ENCODE data around the gene ZNF784. TPM values are rescaled to one million over a fixed set of nuclear protein-coding genes. Genes with fewer than 3 reads are reported as not detected.

ZNF784 gene
- polyA plus RNA-seq, 4 donors: 9.2 to 13.5 (median 11.2) TPM

DNA sequence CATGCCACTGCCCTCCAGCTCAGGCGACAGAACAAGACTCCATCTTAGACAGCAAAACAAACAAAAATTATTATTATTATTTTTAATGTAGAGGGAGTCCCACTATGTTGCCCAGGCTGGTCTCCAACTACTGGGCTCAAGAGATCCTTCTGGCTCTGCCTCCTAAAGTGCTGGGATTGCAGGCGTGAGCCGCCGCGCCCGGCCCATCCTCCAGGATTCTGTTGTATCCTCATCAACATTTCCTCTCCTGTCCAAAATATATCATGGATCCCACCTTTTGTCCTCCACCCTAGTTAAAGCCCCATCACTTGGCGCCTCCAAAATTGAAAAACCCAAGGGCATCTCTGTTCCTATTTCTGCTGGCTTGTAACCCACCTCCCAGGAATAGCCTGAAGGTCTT is 1.2 kb downstream of the ZNF784 start:
- no peak for DNase-seq (ENCODE audit: low read depth in 4 of 4, low spot score in 3 of 4)

DNA sequence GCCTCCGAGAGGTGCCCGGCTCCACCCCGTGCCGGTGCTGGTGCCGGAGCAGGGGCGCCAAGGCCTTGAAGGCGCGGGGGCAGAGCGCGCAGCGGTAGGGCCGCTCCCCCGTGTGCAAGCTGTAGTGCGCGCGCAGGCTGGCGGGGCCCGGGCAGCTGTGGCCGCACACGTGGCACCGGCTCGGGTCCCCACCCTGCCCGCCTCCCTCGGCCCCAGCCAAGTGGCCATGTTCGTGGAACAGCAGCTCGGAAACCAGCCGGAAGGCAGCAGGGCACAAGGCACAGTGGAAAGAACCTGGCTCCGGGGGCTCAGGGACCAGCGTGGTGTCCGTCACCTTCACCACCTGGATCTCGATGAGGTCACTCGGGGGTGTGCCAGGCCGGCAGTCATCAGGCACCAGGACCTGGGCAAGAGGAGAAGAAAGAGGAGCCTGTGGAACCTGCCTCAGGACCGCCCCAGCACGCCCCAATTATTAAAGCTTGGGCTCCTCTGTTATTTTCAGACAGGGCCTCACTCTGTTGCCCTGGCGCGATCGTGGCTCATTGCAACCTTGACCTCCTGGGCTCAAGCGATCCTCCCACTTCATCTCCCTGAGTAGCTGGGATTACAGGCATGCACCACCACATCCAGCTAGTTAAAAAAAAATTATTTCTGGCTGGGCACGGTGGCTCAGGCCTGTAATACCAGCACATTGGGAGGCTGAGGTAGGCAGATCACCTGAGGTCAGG is 2.0 kb downstream of the ZNF784 start:
- DNase-seq (ENCODE audit: low read depth in 4 of 4, low spot score in 3 of 4): no peak

DNA sequence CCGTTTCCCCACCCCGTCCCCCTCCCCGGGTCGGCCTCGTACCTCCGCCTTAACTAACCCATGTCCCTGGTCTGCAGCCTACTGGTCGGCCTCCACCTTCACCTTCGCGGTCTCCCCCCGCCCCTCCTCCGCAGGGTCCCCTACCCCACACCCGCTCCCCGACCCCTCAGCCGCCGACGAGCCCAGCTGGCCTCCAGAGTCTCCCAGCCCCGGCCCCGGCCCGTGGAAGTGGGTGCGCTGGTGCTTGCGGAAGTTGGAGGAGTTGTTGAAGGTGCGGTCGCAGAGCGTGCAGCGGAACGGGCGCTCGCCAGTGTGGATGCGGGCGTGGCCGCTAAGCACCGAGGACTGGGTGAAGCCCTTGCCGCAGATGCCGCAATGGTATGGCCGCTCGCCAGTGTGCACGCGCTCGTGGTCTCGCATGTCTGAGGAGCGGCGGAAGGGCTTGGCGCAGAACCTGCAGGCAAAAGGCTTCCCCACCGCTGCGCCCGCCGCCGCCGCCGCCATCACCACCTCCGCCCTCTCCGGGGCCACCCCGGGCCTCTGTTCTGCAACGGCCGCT is 2.6 kb downstream of the ZNF784 start:
- no peak for DNase-seq (ENCODE audit: low read depth in 4 of 4, low spot score in 3 of 4)

DNA sequence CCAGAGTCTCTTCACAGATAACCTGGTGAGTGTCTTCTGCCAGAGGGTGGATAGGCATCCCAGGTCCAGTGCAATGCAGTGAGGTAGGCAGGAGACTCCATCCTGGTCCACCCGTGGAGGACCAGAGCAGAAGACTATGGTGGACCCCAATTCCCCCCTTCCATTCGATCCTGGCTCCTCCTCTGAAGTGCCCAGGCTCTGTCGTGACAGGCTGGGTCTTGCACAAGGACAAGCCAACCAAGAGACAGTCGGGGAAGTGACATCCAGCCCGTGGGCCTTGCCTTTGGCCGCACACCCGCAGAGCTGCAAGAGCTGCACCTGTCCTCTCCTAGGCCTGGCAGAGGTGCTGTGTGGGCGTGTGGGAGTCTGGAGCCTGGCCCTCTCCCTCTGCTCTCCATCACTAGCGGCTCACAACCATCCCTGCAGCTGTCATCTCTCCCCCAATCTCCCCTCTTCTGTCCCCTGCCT is 3.1 kb downstream of the ZNF784 start:
- no peak for DNase-seq (ENCODE audit: low read depth in 4 of 4, low spot score in 3 of 4)

DNA sequence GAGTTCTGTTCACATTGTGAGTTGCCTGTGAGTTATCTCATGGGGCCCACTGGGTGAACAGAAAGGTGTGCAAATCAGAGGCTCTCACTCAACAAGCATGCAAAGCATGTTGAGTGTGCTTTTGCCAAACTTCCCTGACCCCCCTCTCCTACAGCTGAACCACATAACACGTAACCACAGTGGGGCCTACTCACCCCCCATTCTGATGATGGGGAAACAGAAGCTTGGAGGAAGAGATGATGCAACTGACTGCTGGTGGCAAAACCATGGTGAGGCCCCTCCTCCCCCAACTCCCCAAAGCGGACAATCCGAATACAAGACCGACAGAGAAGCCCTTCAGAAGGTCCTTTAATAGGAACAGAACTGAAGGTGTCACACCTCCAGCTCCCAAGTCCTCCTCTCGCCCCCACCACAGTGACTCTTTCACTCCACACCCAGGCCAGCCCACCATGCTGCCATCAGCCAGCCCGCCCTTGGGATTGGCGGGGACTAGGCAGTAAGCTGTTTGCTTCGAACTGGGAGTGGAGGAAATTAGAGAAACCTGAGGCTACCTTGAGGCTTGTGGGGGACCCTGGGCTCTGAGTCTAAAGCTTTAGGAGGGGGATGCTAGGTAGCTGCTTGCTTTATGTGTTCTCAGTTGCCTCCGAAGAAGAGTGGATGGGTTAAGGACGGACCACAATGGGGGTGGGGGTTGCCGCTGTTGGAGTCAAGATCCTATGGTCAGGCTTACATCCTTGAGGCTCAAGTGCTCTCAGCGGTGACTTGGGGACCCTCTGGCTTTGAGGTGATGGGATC is 3.8 kb downstream of the ZNF784 start:
- DNase-seq (ENCODE audit: low read depth in 4 of 4, low spot score in 3 of 4): no peak

DNA sequence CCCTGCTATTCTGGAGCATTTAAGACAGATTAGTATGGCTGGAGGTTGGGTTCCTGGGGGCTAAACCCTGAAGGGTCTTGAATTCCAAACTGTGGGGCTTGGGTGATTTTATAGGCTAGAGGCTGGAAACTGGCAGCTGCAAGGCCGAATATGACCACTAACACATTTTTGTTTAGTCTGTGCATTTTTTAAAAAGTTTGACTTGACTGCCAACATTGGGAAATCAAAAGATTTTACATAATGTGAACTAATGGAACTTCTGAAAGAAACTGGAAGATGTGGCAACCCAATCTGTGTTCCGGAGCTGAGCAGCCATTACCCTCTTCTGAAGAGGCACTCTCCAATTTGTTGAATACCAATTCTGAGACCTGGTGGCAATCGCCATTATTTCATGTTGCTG is 5.1 kb downstream of the ZNF784 start:
- no peak for DNase-seq (ENCODE audit: low read depth in 4 of 4, low spot score in 3 of 4)

DNA sequence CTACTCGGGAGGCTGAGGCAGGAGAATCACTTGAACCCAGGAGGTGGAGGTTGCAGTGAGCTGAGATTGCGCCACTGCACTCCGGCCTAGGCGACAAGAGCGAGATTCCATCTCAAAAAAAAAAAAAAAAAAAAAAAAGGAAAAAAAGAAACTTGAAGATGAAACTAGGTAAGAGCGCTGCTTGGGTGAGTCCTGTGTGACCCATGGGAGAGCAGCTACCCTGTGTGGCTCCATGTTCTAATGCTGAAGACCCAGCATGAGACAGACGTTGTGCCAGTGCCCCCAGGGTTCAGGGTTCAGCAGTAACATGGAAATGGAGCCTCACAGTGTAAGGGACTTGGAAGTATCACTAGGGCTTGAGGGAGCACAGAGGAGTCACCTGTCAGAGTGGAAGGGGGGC is 5.9 kb downstream of the ZNF784 start:
- DNase-seq (ENCODE audit: low read depth in 4 of 4, low spot score in 3 of 4): no peak

DNA sequence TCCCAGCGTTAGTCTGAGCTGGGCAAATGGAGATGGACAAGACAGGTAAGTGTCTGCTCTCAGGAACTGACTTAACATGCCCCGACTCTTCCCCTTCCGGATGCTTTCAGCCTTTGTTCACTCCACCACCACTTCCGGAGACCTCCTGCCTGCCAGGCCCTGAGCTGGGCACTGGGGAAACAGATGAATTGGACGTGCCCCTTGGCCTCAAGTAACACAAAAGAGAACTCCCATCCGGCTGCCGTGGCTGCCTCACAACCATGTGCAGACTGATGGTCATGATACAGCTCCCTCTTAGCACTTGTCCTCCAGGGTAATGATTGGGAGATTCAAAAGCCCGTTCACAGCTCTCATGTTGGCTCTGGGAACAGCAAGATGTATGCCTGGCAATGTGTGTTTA is 6.9 kb downstream of the ZNF784 start:
- DNase-seq (ENCODE audit: low read depth in 4 of 4, low spot score in 3 of 4): no peak

DNA sequence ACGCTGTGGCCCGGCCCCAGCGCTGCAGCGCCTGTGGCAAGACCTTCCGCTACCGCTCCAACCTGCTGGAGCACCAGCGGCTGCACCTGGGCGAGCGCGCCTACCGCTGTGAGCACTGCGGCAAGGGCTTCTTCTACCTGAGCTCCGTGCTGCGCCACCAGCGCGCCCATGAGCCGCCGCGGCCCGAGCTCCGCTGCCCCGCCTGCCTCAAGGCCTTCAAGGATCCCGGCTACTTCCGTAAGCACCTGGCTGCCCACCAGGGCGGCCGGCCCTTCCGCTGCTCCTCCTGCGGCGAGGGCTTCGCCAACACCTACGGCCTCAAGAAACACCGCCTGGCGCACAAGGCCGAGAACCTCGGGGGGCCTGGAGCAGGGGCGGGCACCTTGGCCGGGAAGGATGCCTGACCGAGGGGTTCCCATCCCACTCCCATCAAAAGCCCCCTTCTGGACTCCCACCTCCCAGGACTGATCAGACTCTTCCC is 7.9 kb downstream of the ZNF784 start:
- no peak for DNase-seq (ENCODE audit: low read depth in 4 of 4, low spot score in 3 of 4)

DNA sequence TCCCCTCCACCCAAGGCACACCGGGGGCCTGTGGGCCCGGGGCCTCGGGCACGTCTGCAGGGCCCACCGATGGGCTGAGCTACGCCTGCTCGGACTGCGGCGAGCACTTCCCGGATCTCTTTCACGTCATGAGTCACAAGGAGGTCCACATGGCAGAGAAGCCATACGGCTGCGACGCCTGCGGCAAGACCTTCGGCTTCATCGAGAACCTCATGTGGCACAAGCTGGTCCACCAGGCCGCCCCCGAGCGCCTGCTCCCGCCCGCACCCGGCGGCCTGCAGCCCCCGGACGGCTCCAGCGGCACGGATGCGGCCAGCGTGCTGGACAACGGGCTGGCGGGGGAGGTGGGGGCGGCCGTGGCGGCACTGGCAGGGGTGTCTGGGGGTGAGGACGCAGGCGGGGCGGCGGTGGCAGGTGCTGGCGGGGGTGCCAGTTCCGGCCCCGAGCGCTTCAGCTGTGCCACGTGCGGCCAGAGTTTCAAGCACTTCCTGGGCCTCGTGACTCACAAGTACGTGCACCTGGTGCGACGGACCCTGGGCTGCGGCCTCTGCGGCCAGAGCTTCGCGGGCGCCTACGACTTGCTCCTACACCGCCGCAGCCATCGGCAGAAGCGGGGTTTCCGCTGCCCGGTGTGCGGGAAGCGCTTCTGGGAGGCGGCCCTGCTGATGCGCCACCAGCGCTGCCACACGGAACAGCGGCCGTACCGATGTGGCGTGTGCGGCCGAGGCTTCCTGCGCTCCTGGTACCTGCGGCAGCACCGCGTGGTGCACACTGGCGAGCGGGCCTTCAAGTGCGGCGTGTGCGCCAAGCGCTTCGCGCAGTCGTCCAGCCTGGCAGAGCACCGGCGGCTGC is 8.6 kb downstream of the ZNF784 start:
- DNase-seq (ENCODE audit: low read depth in 4 of 4, low spot score in 3 of 4): no peak

DNA sequence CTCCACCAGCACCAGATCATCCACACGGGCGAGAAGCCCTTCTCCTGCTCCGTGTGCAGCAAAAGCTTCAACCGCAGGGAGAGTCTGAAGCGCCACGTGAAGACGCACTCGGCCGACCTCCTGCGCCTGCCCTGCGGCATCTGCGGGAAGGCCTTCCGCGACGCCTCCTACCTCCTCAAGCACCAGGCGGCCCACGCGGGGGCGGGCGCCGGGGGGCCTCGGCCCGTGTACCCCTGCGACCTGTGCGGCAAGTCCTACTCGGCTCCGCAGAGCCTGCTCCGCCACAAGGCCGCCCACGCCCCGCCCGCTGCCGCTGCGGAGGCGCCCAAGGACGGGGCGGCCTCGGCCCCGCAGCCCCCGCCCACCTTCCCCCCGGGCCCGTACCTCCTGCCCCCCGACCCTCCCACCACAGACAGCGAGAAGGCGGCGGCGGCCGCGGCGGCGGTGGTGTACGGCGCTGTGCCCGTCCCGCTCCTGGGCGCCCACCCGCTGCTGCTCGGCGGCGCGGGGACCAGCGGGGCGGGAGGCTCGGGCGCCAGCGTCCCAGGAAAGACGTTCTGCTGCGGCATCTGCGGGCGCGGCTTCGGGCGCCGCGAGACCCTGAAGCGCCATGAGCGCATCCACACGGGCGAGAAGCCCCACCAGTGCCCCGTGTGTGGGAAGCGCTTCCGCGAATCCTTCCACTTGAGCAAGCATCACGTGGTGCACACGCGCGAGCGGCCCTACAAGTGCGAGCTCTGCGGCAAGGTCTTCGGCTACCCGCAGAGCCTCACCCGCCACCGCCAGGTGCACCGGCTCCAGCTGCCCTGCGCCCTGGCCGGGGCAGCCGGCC is 9.4 kb downstream of the ZNF784 start:
- DNase-seq (ENCODE audit: low read depth in 4 of 4, low spot score in 3 of 4): no peak

DNA sequence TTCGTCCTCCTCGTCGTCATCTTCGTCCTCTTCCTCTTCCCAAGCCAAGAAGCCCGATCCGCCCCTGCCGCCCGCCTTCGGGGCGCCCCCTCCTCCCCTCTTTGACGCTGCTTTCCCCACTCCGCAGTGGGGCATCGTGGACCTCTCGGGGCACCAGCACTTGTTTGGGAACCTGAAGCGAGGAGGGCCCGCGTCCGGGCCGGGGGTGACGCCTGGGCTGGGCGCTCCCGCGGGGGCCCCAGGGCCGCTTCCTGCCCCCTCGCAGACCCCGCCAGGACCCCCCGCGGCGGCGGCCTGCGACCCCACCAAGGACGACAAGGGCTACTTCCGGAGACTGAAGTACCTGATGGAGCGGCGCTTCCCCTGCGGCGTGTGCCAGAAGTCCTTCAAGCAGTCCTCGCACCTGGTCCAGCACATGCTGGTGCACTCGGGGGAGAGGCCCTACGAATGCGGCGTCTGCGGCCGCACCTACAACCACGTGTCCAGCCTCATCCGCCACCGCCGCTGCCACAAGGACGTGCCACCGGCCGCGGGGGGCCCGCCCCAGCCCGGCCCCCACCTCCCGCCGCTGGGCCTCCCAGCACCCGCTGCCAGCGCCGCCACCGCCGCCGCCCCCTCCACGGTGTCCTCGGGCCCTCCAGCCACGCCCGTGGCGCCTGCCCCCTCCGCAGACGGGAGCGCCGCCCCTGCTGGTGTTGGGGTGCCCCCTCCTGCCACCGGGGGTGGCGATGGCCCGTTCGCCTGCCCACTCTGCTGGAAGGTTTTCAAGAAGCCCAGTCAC is 10.2 kb downstream of the ZNF784 start:
- no peak for DNase-seq (ENCODE audit: low read depth in 4 of 4, low spot score in 3 of 4)

DNA sequence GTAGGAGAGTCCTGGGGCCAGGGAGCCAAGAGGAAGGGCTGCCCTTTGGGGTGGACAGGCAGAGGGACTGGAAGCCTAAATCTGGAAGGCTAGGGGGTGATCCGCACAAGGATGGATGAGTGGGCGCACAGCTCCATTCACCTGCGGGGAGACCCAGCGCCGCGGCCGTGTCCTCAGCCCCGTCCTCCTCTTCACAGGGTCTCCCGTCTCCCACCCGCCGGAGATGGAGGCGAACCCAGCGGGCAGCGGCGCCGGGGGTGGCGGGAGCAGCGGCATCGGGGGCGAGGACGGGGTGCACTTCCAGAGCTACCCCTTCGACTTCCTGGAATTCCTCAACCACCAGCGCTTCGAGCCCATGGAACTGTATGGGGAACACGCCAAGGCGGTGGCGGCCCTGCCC is 11.0 kb downstream of the ZNF784 start:
- DNase-seq (ENCODE audit: low read depth in 4 of 4, low spot score in 3 of 4): no peak

DNA sequence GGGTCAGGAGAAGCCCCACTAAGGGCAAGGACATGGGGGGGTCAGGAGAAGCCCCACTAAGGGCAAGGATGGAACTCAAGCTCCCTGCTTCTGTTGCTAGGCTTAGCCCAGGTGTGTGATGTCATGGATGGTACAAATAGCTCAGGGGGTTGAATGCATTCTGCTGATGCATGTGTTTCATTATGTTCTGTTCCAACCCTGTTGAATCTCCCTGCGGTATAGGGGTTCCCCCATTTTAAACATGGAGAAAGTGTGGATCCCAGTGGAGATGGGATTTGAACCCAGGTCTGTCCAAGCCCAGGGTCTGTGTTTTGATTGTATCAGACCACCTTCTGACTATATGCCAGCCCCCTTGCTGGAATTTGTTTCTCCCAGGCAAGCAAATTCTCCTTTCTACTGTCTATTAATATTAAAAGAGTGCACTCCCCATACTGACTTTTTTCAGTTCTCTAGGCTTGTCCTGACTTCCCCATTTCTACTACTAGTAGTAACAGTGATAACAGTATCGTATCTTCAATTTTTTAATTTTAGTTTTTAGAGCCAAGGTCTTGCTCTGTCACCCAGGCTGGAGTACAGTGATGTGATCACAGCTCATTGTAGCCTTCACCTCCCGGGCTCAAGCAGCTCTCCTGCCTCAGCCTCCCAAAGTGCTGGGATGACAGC is 12.3 kb downstream of the ZNF784 start:
- no peak for DNase-seq (ENCODE audit: low read depth in 4 of 4, low spot score in 3 of 4)

DNA sequence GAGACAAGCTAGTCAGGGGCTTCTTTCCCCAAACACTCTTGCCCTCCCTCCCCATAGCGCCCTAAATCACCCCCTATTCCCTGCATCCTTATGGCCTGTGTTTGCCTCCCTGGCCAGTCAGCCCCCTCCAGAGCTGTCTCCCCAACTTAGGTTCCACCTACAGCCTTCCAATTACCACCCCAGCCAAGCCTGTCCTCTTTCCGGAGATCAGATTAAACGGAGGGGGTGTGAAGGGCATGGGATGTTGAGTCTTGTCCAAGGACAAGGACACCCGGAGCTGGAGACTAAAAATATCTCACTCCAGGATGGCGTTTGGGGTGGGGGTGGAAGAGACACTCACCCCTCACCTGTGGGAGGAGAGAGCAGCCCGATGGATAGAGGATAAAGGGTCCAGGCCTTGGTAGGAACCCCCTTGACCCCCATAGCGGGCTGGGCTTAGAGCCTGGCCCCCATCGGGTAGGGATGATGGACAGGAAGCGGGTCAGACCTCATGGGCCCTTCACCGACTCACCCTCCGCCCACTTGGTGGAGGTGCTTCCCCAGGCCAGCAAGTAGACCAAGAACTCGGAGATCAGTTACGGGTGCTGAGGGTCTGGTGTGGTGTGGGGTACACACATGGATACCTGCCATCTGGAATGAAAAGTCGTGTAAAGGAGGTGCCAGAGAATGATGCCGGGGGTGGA is 12.9 kb downstream of the ZNF784 start:
- no peak for DNase-seq (ENCODE audit: low read depth in 4 of 4, low spot score in 3 of 4)

DNA sequence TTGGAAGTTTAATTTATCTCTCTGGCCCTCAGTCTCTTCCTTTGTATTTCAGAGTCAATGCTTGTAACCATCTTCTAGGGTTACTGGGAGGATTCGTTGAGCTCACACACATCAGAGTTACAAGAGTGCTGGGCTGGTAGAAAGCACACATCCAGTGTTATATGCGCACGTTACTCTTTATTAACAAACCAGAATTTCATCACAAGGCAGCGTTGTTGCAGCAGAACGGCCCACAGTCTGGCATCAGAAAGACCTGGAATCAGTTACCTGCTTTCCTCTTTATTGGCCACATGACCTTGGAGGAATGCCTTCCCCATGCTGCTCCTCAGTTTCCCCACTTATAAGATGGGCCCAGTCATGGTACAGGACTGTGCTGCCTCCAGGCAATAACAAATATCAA is 15.0 kb downstream of the ZNF784 start:
- no peak for DNase-seq (ENCODE audit: low read depth in 4 of 4, low spot score in 3 of 4)

DNA sequence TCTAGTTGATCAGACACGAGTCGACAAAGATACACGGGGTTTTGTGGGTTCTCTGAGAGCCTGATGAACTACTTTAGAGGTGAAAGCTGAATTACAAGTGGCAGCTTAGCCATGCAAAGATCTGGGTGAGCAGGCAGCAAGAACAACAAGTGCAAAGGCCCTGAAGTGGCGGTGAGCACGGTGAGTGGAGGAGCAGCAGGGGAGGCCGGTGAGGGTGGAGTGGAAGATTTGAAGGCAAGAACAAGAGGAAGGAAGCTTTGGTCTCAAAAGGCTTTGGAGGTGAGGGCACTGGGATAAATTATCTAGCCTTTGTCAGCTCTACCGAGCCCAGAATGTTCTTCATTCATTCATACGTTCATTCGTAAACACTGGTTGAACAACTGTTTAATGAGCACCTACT is 17.5 kb downstream of the ZNF784 start:
- DNase-seq (ENCODE audit: low read depth in 4 of 4, low spot score in 3 of 4): no peak

DNA sequence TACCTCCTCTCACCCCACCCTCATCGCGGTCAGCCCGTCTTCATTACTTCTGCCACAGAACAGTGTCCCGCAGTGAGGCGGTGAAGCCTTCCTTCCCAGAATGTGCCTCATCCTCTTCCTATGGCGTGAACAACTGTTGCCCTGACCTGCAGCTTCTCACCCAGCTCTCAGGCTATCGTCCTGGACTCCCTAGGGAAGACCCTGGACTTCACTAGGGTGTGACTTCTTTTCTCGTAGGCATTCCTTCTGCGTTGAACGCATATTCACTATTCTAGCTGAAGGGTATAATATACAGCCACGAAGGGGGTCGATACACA is 17.9 kb downstream of the ZNF784 start:
- DNase-seq (ENCODE audit: low read depth in 4 of 4, low spot score in 3 of 4): no peak

Data from right renal pelvis (tissue), 4 donors.